HepG2 (cell line): ENCODE data around the gene KLHL11. TPM values are rescaled to one million over a fixed set of nuclear protein-coding genes. Genes with fewer than 3 reads are reported as not detected.
A peak's percentile ranks its signal among the peaks of the same experiment; 100 is the strongest.

ENCODE experiments used
- FOXC1 ChIP-seq: sonication (generic); formaldehyde crosslinking; IDR thresholded peaks from 2 replicates; pipeline ENCODE4 v1.8.0; 2022; ENCODE audit warnings: mild to moderate bottlenecking, missing genetic modification reagents, borderline replicate concordance
- LCORL ChIP-seq, 2 experiments: fragments of 450-650 bp in 1 of 2; sonication (generic) in 1 of 2; formaldehyde crosslinking in 1 of 2; IDR thresholded peaks; 2 replicates each; pipeline versions ENCODE4 v1.5.0 to v1.6.1; 2017 to 2020; ENCODE audit warnings: antibody characterized with exemption in 1 of 2, missing genetic modification reagents in 1 of 2
- MYNN ChIP-seq: sonication (generic); formaldehyde crosslinking; IDR thresholded peaks from 2 replicates; pipeline ENCODE4 v1.4.0; 2020; ENCODE audit warnings: mild to moderate bottlenecking, low read depth, missing genetic modification reagents
- NR2C2 ChIP-seq: sonication (generic); formaldehyde crosslinking; IDR thresholded peaks from 2 replicates; pipeline ENCODE4 v1.4.0; 2020; ENCODE audit warnings: missing genetic modification reagents, mild to moderate bottlenecking, moderate library complexity, borderline replicate concordance
- RFX1 ChIP-seq: fragments of 450-650 bp; IDR thresholded peaks from 2 replicates; pipeline ENCODE4 v1.6.1; 2017
- SMAD1 ChIP-seq: sonication (generic); formaldehyde crosslinking; IDR thresholded peaks from 2 replicates; pipeline ENCODE4 v1.4.0; 2020; ENCODE audit warnings: missing genetic modification reagents, low read depth, mild to moderate bottlenecking, borderline replicate concordance
- STAG1 ChIP-seq: sonication (generic); formaldehyde crosslinking; IDR thresholded peaks from 2 replicates; pipeline ENCODE4 v1.4.0; 2020; ENCODE audit warnings: missing genetic modification reagents
- TAF15 ChIP-seq: fragments of 200-400 bp; formaldehyde crosslinking; IDR thresholded peaks from one replicate; pipeline ENCODE4 v1.6.1; 2018; ENCODE audit warnings: mild to moderate bottlenecking, low read depth, low read length; ENCODE audit not compliant: poor library complexity, severe bottlenecking
- ZNF709 ChIP-seq: sonication (generic); formaldehyde crosslinking; IDR thresholded peaks from 2 replicates; pipeline ENCODE4 v1.5.0; 2020; ENCODE audit warnings: mild to moderate bottlenecking, missing genetic modification reagents
- ZNF713 ChIP-seq: sonication (generic); formaldehyde crosslinking; IDR thresholded peaks from 2 replicates; pipeline ENCODE4 v1.4.0; 2020; ENCODE audit warnings: mild to moderate bottlenecking, missing genetic modification reagents
- ZNF777 ChIP-seq: sonication (generic); formaldehyde crosslinking; IDR thresholded peaks from 2 replicates; pipeline ENCODE4 v1.4.0; 2020; ENCODE audit warnings: missing genetic modification reagents
- ZSCAN31 ChIP-seq: sonication (generic); formaldehyde crosslinking; IDR thresholded peaks from 2 replicates; pipeline ENCODE4 v1.5.0; 2020; ENCODE audit warnings: low read depth, mild to moderate bottlenecking, missing genetic modification reagents
- polyA plus RNA-seq, 8 experiments: library from polyadenylated mRNA; depleted of rRNA in 3 of 8; stranded (reverse) in 7 of 8; unstranded in 1 of 8; fragments of >200 nt; fragmentation: Illumina TruSeq in 4 of 8; extraction: Trizol in 4 of 8; gene quantifications; 2 replicates each; pipeline versions ENCODE4 v1.2.1 to v1.2.3, GENCODE V29; 2011 to 2016; ENCODE audit warnings: low read depth in 4 of 8, missing spikeins in 1 of 8, mixed read lengths in 1 of 8; ENCODE audit not compliant: insufficient read depth in 1 of 8
- total RNA-seq, 5 experiments: library from RNA; depleted of rRNA; stranded (reverse); fragments of >200 nt; fragmentation: Illumina TruSeq; extraction: Trizol; gene quantifications; 2 replicates each; pipeline ENCODE4 v1.2.3, GENCODE V29; 2016; ENCODE audit warnings: low read depth in 1 of 5
- TF ChIP-seq, protein P1 (sequence below): IDR thresholded peaks from 2 replicates; pipeline ENCODE4 v1.6.1; 2016; ENCODE audit warnings: low read depth
- TF ChIP-seq, protein P2 (sequence below): sonication (generic); formaldehyde crosslinking; IDR thresholded peaks from 2 replicates; pipeline ENCODE4 v1.4.0; 2020; ENCODE audit warnings: missing genetic modification reagents
- TF ChIP-seq, protein P3 (sequence below): sonication (generic); formaldehyde crosslinking; IDR thresholded peaks from 2 replicates; pipeline ENCODE4 v1.8.0; 2023; ENCODE audit warnings: mild to moderate bottlenecking, missing genetic modification reagents
- TF ChIP-seq, protein P4 (sequence below): IDR thresholded peaks from 2 replicates; pipeline ENCODE4 v1.6.1; 2016; ENCODE audit warnings: low read depth, missing genetic modification reagents, missing compliant biosample characterization

KLHL11 gene
- total and polyA plus RNA-seq, 2 of the 13 experiments (the other 11 are each of a cell fraction or from before 2014, with no cell fraction given) = 7.7 to 27.5 TPM

DNA sequence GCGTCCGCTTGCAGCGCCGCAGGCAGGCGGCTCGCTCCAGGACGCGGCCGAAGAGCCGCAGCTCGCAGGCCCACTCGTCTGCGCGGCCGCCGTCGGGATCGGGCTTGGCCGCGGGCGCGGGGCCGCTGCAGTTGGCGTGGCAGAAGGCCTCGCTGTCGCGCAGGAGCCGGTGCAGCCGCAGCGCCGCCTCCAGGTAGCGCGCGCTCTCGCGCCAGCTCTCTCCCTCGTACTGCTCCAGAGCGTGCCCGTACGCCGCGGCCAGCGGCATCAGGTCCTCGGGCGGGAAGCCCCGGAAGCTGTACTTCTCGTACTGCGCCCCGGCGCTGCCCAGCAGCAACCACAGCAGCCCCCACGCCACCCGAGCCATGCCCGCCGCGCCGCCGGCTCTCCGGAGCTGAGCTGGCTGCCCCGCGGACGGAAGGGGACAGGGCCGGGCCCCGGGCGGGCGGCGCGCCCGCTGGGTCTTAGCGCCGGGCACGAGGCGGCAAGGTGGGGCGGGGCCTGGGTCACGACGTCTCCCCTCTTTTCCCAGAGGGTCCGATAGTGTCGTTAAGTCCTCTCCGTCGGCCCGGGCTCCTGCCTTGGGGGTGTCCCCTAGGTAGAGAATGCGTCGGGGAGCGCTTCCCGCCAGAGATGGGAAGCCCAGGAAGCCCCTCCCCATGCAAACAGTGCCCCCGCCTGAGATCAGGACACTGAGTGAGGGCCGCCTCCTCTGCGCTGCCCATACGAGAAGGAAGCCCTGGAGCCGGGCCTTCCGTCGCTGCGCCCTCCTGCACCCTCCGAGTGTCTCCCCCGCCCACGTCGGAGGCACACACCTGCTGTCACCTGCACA lies 53.5 kb downstream of the KLHL11 start, which contains the start of gene P3H4 (continued):
- TF ChIP-seq, protein P1, sequence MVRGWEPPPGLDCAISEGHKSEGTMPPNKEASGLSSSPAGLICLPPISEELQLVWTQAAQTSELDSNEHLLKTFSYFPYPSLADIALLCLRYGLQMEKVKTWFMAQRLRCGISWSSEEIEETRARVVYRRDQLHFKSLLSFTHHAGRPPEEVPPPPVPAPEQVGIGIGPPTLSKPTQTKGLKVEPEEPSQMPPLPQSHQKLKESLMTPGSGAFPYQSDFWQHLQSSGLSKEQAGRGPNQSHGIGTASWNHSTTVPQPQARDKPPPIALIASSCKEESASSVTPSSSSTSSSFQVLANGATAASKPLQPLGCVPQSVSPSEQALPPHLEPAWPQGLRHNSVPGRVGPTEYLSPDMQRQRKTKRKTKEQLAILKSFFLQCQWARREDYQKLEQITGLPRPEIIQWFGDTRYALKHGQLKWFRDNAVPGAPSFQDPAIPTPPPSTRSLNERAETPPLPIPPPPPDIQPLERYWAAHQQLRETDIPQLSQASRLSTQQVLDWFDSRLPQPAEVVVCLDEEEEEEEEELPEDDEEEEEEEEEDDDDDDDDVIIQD (CRISPR knock-in tag) = no peak
- TF ChIP-seq, protein P2, sequence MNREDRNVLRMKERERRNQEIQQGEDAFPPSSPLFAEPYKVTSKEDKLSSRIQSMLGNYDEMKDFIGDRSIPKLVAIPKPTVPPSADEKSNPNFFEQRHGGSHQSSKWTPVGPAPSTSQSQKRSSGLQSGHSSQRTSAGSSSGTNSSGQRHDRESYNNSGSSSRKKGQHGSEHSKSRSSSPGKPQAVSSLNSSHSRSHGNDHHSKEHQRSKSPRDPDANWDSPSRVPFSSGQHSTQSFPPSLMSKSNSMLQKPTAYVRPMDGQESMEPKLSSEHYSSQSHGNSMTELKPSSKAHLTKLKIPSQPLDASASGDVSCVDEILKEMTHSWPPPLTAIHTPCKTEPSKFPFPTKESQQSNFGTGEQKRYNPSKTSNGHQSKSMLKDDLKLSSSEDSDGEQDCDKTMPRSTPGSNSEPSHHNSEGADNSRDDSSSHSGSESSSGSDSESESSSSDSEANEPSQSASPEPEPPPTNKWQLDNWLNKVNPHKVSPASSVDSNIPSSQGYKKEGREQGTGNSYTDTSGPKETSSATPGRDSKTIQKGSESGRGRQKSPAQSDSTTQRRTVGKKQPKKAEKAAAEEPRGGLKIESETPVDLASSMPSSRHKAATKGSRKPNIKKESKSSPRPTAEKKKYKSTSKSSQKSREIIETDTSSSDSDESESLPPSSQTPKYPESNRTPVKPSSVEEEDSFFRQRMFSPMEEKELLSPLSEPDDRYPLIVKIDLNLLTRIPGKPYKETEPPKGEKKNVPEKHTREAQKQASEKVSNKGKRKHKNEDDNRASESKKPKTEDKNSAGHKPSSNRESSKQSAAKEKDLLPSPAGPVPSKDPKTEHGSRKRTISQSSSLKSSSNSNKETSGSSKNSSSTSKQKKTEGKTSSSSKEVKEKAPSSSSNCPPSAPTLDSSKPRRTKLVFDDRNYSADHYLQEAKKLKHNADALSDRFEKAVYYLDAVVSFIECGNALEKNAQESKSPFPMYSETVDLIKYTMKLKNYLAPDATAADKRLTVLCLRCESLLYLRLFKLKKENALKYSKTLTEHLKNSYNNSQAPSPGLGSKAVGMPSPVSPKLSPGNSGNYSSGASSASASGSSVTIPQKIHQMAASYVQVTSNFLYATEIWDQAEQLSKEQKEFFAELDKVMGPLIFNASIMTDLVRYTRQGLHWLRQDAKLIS (CRISPR knock-in tag) = no peak
- TF ChIP-seq FOXC1 (CRISPR knock-in tag) (0 out of 2 replicates have a peak, but pooled peaks have one; percentile 8), ZNF713 (CRISPR knock-in tag) (peak; percentile 1; the same call in 1 of the 2 replicates), ZNF709 (peak; percentile 95), ZNF777 (peak; percentile 97), NR2C2 (CRISPR knock-in tag) (no peak; the same call in 1 of the 2 replicates), SMAD1 (peak; percentile 63; the same call in 1 of the 2 replicates), MYNN (no peak), LCORL (IDR thresholded peaks at IDR 0.05) (no peak), LCORL (CRISPR knock-in tag; IDR thresholded peaks at IDR 0.05) (peak; percentile 54; the same call in 1 of the 2 replicates), STAG1 (CRISPR knock-in tag) (peak; percentile 65), TAF15 (peak; percentile 30), ZSCAN31 (CRISPR knock-in tag) (peak; percentile 86), RFX1 (no peak)
- TF ChIP-seq, protein P3, sequence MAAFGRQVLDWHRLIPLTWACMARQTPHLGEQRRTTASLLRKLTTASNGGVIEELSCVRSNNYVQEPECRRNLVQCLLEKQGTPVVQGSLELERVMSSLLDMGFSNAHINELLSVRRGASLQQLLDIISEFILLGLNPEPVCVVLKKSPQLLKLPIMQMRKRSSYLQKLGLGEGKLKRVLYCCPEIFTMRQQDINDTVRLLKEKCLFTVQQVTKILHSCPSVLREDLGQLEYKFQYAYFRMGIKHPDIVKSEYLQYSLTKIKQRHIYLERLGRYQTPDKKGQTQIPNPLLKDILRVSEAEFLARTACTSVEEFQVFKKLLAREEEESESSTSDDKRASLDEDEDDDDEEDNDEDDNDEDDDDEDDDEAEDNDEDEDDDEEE (CRISPR knock-in tag) = peak; percentile 56
- TF ChIP-seq, protein P4, sequence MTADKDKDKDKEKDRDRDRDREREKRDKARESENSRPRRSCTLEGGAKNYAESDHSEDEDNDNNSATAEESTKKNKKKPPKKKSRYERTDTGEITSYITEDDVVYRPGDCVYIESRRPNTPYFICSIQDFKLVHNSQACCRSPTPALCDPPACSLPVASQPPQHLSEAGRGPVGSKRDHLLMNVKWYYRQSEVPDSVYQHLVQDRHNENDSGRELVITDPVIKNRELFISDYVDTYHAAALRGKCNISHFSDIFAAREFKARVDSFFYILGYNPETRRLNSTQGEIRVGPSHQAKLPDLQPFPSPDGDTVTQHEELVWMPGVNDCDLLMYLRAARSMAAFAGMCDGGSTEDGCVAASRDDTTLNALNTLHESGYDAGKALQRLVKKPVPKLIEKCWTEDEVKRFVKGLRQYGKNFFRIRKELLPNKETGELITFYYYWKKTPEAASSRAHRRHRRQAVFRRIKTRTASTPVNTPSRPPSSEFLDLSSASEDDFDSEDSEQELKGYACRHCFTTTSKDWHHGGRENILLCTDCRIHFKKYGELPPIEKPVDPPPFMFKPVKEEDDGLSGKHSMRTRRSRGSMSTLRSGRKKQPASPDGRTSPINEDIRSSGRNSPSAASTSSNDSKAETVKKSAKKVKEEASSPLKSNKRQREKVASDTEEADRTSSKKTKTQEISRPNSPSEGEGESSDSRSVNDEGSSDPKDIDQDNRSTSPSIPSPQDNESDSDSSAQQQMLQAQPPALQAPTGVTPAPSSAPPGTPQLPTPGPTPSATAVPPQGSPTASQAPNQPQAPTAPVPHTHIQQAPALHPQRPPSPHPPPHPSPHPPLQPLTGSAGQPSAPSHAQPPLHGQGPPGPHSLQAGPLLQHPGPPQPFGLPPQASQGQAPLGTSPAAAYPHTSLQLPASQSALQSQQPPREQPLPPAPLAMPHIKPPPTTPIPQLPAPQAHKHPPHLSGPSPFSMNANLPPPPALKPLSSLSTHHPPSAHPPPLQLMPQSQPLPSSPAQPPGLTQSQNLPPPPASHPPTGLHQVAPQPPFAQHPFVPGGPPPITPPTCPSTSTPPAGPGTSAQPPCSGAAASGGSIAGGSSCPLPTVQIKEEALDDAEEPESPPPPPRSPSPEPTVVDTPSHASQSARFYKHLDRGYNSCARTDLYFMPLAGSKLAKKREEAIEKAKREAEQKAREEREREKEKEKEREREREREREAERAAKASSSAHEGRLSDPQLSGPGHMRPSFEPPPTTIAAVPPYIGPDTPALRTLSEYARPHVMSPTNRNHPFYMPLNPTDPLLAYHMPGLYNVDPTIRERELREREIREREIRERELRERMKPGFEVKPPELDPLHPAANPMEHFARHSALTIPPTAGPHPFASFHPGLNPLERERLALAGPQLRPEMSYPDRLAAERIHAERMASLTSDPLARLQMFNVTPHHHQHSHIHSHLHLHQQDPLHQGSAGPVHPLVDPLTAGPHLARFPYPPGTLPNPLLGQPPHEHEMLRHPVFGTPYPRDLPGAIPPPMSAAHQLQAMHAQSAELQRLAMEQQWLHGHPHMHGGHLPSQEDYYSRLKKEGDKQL = 0 out of 2 replicates have a peak, but pooled peaks have one; percentile 11
